ENCODE measurements around the gene PLCD3.

The PLCD3 gene

DNA sequence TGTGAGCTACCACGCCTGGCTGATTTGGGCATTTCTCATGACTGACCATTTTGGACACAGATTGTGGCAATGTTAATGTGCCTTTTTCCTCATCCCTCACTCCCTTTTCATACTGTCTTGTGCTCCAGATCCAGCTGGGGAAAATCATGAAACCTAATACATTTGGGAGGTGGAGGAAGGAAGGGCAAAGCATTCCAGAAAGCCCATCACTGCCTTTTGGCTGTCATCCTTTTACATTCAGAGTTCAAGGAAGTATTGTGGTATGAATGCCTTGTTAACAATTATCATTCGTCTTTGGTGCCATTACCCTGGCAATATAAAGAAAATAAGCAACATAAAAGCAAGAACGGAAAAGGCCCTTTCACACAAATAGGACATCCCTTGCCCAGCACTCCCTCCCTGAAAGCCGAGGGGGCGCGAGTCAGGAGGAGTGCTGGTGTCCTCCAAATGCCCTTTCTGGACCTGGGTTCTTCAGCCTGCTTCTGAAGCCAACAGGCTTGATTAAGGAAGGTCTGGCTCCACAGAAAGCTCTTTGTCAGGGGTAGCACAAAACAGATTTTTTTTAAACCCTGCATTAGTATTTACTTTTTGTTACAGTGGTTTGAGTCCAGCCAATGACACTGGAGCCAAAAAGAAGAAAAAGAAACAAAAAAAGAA lies 51.1 kb downstream of the PLCD3 start:
- no peak for DNase-seq (ENCODE audit: extremely low read depth in 1 of 2, low read depth in 1 of 2)

DNA sequence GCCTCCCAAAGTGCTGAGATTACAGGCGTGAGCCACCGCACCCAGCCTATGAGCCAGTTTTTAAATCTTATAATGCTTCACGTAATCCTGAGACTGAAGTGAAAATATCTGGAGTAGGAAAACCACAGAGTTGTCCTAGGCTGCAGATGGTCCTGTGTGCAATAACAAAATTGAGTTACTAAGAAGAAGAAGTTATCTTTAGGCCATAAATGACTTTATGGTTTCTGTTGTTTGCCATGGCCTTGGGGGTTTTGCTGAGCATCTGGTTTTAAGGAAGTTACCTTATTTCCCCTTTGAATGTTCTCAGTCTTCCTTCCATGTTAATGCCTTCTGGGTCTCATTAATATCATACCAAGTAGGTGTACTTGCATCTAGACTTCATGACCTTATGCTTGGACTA lies 54.7 kb downstream of the PLCD3 start:
- DNase-seq (ENCODE audit: extremely low read depth in 1 of 2, low read depth in 1 of 2) = no peak

DNA sequence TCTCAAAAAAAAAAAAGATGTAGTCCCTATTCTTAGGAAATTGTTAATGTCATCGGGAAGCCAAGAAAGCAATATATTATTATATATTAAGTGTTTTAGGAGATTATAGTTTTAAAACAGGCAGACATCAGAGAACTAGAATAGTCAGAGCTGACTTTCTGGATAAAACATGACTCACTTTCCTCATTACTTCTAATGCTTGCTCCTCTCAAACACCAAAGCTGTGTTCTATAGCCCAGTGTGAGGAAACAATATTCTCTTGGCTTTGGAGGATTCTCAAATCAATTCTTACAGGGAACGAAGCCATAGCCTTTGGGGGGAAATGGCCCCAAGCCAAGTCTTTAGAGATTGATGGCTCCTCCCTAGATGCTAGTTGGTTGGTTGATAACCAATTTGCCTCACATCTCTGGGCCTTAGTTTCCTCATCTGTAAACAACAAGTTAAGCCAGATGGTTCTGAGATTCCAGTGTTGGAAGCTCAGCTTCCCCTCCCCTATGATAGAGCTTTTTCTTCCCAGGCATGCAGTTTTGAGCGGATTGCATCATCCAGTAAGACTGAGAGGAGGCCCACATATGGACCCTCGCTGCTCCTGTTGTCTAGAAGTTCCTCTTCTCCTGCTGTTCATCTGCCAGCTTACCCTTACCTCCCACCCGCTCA lies 58.8 kb downstream of the PLCD3 start:
- no peak for DNase-seq (ENCODE audit: extremely low read depth in 1 of 2, low read depth in 1 of 2)

DNA sequence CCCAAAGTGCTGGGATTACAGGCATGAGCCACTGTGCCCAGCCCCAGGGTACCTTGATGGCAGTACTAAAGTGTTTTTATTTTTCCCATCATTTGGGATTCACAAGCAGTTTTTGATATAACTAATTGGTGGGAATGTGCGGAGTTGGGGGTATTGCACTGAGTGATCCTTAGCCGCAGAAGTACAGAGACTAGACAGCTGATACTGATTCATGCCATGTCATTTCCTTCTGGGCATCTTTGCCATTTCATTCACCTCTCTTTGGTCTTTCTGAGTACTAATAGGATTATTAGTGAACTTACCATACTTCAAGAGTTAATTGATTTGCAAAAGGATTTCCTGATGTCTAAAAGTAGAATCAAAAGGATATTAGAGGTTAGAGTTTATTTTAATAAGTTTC lies 61.5 kb downstream of the PLCD3 start:
- DNase-seq (ENCODE audit: extremely low read depth in 1 of 2, low read depth in 1 of 2) = no peak

DNA sequence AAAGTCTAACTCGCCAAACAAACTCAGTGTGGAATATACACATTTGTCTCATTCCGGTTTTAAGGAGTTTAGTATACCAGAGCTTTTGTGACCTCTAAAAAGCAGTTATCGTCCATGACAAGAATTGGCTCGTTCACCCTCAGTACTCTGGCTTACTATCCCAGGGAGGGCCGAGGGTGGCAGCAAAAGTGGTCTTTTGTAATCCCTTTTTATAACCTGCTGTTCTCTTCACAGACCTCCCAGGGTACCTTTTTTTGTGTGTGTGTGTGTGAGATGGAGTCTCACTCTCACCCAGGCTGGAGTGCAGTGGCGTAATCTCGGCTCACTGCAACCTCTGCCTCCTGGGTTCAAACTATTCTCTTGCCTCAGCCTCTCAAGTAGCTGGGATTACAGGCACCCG lies 62.3 kb downstream of the PLCD3 start:
- DNase-seq (ENCODE audit: extremely low read depth in 1 of 2, low read depth in 1 of 2) = no peak

DNA sequence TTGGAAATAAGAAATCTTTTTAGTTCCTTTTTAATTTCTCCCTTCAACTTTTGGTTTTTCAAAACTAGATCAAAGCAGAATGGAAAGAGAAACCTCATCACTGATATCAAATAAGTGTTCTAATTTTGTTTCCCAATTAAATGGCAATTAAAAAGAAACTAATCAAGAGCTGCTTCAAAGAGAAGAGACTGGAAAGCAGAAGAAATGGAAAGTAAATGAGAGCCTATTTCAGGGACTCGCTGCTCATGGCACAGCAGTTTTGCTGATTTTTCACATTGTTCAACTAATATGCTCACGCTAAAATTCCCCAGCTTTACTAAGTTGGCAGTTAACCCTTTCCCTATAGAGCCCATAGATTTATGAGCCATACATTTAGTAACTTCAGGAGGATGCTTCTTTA lies 64.7 kb downstream of the PLCD3 start:
- DNase-seq (ENCODE audit: extremely low read depth in 1 of 2, low read depth in 1 of 2) = no peak

DNA sequence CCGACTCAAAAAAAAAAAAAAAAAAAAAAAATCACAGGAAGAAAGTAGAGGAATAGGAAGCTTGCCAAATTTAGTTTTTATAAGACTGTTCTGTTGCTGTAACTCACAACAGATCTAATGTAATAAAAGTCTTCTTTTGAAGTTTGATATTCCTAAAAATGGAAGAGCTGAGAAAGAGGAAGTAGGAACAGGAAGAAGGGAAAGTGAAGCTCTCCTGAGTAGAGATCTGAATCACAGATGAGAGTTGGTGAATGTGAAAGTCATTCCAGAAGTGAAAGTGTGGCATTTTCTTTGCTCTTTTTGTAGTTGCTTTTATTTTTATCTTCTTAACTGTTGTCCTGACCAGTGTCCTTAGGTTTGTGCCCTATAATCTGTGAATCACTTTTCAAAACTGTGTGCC lies 69.1 kb downstream of the PLCD3 start:
- no peak for DNase-seq (ENCODE audit: extremely low read depth in 1 of 2, low read depth in 1 of 2)

DNA sequence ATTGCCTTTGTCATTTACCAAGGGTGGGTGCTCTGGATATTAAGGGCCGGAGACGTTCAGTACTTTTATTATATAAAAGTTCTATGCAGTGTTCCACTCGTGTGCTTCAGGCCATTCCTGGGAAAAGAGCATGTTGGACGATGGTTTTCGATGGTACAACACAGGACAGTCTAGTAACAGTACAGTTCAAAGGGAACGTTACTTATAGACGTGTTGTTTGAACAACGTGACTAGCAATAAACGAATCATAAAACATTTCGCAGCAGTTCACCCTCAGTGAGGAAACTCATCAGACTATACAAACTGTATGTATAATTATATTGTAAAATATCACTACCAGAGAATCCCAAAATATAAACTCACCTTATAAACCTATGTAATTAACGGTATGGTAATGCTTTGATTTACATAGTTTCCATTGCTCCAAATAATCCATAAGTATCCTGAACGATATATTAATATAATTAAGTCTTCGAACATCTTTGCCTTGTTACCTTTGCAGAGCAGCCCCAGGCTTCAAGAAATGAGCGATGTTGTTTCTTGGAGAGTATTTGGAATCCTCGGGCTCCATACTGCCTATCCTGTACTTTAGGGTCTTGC lies 70.6 kb downstream of the PLCD3 start:
- no peak for DNase-seq (ENCODE audit: extremely low read depth in 1 of 2, low read depth in 1 of 2)

DNA sequence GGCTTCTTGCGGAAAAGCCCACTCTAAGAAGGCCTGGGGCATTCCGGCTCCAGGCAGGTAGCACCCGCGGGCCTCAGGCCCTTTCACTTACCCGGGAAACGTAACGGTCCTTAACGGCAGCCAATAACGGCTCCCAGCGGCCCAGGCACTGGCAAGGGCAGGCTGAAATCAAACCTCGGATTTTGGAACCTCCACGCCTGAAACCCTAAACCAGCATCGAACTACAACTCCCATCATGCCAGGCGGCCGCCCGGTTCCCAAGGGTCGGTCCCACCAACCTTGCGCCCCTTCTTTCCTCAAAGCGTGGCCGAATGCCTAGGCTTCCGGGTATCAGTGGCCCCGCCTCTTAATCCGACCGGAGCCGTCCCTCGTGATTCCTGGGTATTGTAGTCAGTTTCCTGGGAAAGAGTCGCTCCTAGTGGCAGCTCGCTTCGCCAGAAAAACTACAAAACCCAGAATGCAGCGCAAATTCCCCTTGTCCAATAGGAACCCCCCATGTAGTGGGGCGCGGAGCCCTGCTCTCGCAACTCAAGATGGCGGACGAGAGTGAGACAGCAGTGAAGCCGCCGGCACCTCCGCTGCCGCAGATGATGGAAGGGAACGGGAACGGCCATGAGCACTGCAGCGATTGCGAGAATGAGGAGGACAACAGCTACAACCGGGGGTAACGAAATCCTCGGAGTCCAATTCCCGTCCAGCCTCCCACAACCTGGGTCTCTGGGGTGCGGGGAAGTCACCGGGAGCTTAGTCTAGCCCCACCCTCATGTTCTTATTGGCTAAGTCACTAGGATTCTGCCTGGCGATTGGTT lies 71.3 kb downstream of the PLCD3 start, which contains the start of gene NMT1:
NMT1 (plus strand) TSS at position 521 of the 809 bp plus-strand sequence; CDS start at position 534, 13 bp downstream.
- DNase-seq (ENCODE audit: extremely low read depth in 1 of 2, low read depth in 1 of 2) = peak; percentile 84 to 93

DNA sequence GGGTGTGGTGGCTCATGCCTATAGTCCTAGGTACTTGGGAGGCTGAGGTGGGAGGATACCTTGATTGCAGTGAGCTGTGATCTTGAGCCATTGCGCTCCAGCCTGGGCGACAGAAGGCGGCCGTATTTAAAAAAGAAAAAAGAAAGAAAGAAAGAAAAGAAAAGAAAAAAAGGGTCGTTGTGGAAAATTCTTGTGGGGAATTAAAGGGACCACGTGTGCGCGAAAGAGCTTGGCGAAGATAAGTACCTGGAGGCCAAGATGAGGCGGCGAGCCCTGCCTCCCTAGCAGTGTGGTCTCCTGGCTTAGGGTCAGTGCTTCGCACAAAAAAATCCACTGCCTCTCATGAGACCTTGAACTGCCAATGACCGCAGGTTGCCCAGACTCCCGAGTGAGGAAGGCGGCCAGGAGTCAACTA lies 71.9 kb downstream of the PLCD3 start:
- no peak for DNase-seq (ENCODE audit: extremely low read depth in 1 of 2, low read depth in 1 of 2)
